Measurements from ENCODE around the gene ADCY10. TPM values are rescaled to one million over a fixed set of nuclear protein-coding genes. Genes with fewer than 3 reads are reported as not detected.

The ADCY10 gene
- total and polyA plus RNA-seq, 9 of the 15 experiments (the other 6 are each of a cell fraction or from before 2014, with no cell fraction given): 0.08 to 0.86 (median 0.22) TPM

GRCh38 chr1:167935216-167936067, 21.5 kb upstream of the ADCY10 start (continued):
- TF ChIP-seq FOXP4 (CRISPR knock-in tag; IDR thresholded peaks at IDR 0.05; ENCODE audit: borderline replicate concordance): peak; percentile 84
- TF ChIP-seq CC2D1A (IDR thresholded peaks at IDR 0.05): peak; percentile 65; the same call in 1 of the 2 replicates
- 0 out of 2 replicates have a peak, but pooled peaks have one; percentile 89 for TF ChIP-seq L3MBTL2 (IDR thresholded peaks at IDR 0.05)
- TF ChIP-seq ZC3H8 (IDR thresholded peaks at IDR 0.05): peak; percentile 76; the same call in 1 of the 2 replicates
- TF ChIP-seq ZNF740 (CRISPR knock-in tag; IDR thresholded peaks at IDR 0.05): no peak
- TF ChIP-seq ZNF740 (tag; IDR thresholded peaks at IDR 0.05): no peak
- TF ChIP-seq ZBTB7A (IDR thresholded peaks at IDR 0.05; ENCODE audit: borderline replicate concordance, control insufficient read depth, low read depth, low read length): peak; percentile 62; the same call in 1 of the 2 replicates
- TF ChIP-seq ZNF280A (IDR thresholded peaks at IDR 0.05; ENCODE audit: low read depth, partially characterized antibody): no peak
- TF ChIP-seq ZNF583 (CRISPR knock-in tag; IDR thresholded peaks at IDR 0.05): 0 out of 2 replicates have a peak, but pooled peaks have one; percentile 71
- TF ChIP-seq TBP (optimal IDR thresholded peaks at IDR 0.05; ENCODE audit: low read depth, low read length): peak; percentile 76
- TF ChIP-seq SRSF9 (IDR thresholded peaks at IDR 0.05; ENCODE audit: borderline replicate concordance, low read depth, low read length): no peak
- TF ChIP-seq SPI1 (IDR thresholded peaks at IDR 0.05; ENCODE audit: borderline replicate concordance, low read depth, low read length): no peak; the same call in 1 of the 2 replicates
- TF ChIP-seq DEAF1 (CRISPR knock-in tag; IDR thresholded peaks at IDR 0.05): peak; percentile 33; the same call in 1 of the 2 replicates
- no peak for TF ChIP-seq MCM3 (IDR thresholded peaks at IDR 0.05)
- no peak for TF ChIP-seq IRF9 (tag; IDR thresholded peaks at IDR 0.05)
- TF ChIP-seq POLR2H (tag; IDR thresholded peaks at IDR 0.05; ENCODE audit: low read depth): no peak
- TF ChIP-seq ZNF3 (CRISPR knock-in tag; IDR thresholded peaks at IDR 0.05): no peak
- TF ChIP-seq HIVEP1 (CRISPR knock-in tag; IDR thresholded peaks at IDR 0.05): 0 out of 2 replicates have a peak, but pooled peaks have one; percentile 38
- no peak; the same call in 1 of the 2 replicates for TF ChIP-seq LCOR (CRISPR knock-in tag; IDR thresholded peaks at IDR 0.05)
